A549 (cell line): ENCODE measurements around the gene GPR153. TPM values are rescaled to one million over a fixed set of nuclear protein-coding genes. Genes with fewer than 3 reads are reported as not detected.

Source experiments
- ATAC-seq, 2 experiments: fragments of 200-7000 bp in 1 of 2; fragments of >200 bp in 1 of 2; cut with Nextera tagmentation in 1 of 2; cut with Tn5 transposase in 1 of 2; 3 replicates each; pipeline versions ENCODE4 v1.8.0 to v1.9.1; 2018 to 2020; ENCODE audit warnings: mild to moderate bottlenecking in 1 of 2, moderate library complexity in 1 of 2
- CTCF ChIA-PET: fragments of 300-600 bp; sonication (Branson Sonifier 250); formaldehyde crosslinking; extraction: SDS; loops from one replicate; lab custom pipeline; 2021; ENCODE audit warnings: antibody characterized with exemption, inconsistent platforms; lab: Yijun Ruan, JAX
- POLR2A ChIA-PET: fragments of 350-600 bp; formaldehyde crosslinking; extraction: SDS; loops from one replicate; lab custom pipeline; 2021; ENCODE audit warnings: antibody characterized with exemption, inconsistent platforms; lab: Yijun Ruan, JAX
- DNase-seq, 2 experiments: peaks; one replicate each; pipeline versions ENCODE4 v3.0.0 to v3.0.0-alpha.2; 2011 to 2016; ENCODE audit warnings: low read depth in 1 of 2, low spot score in 1 of 2
- FAIRE-seq: peaks from 2 replicates; lab custom pipeline; 2011; peaks lifted over from hg19 to GRCh38; lab: Jason Lieb, UNC
- H3K27ac ChIP-seq, 2 experiments: fragments of >200 bp; sonication (Bioruptor Twin); formaldehyde crosslinking; 3 replicates each; pipeline ENCODE4 v1.5.1; 2016 to 2017
- H3K4me1 ChIP-seq: fragments of >200 bp; sonication (Bioruptor Twin); formaldehyde crosslinking; 3 replicates; pipeline ENCODE4 v1.6.1; 2016
- H3K4me2 ChIP-seq: fragments of >200 bp; sonication (Bioruptor Twin); formaldehyde crosslinking; 3 replicates; pipeline ENCODE4 v1.6.1; 2016
- H3K4me3 ChIP-seq: fragments of >200 bp; sonication (Bioruptor Twin); formaldehyde crosslinking; 3 replicates; pipeline ENCODE4 v1.5.1; 2016
- H3K9me3 ChIP-seq: fragments of >200 bp; sonication (Bioruptor Twin); formaldehyde crosslinking; 3 replicates; pipeline ENCODE4 v1.6.1; 2016
- CBX2 ChIP-seq: fragments of 200-600 bp; sonication (generic); IDR thresholded peaks from 2 replicates; pipeline ENCODE4 v1.6.1; 2016; ENCODE audit warnings: low read depth, mild to moderate bottlenecking, borderline replicate concordance
- CBX8 ChIP-seq: fragments of 200-600 bp; sonication (generic); IDR thresholded peaks from 2 replicates; pipeline ENCODE4 v1.6.1; 2016
- CHD4 ChIP-seq: fragments of 200-600 bp; sonication (generic); IDR thresholded peaks from 2 replicates; pipeline ENCODE4 v1.6.1; 2016; ENCODE audit warnings: antibody characterized with exemption, mild to moderate bottlenecking, borderline replicate concordance
- ESRRA ChIP-seq: fragments of 150-350 bp; IDR thresholded peaks from 2 replicates; pipeline ENCODE4 v1.6.1; 2014; ENCODE audit warnings: mild to moderate bottlenecking, low read length, borderline replicate concordance
- FOSL2 ChIP-seq, 2 experiments: fragments of 450-650 bp in 1 of 2; fragments of >200 bp in 1 of 2; sonication (Bioruptor Twin) in 1 of 2; formaldehyde crosslinking; IDR thresholded peaks; 2 replicates each; pipeline versions ENCODE4 v1.5.0 to v1.6.1; 2016 to 2020; ENCODE audit warnings: mild to moderate bottlenecking in 1 of 2, moderate library complexity in 1 of 2
- JUNB ChIP-seq: fragments of >200 bp; sonication (Bioruptor Twin); formaldehyde crosslinking; IDR thresholded peaks from 2 replicates; pipeline ENCODE4 v1.6.1; 2016
- KDM5A ChIP-seq: fragments of 200-600 bp; sonication (generic); IDR thresholded peaks from 2 replicates; pipeline ENCODE4 v1.6.1; 2016; ENCODE audit warnings: antibody characterized with exemption, mild to moderate bottlenecking
- NFE2L2 ChIP-seq: fragments of 150-350 bp; conservative IDR thresholded peaks from 2 replicates; pipeline ENCODE4 v1.6.1; 2014; ENCODE audit warnings: low read length
- NPAS2 ChIP-seq: fragments of 250-450 bp; sonication (Bioruptor Pico); IDR thresholded peaks from 2 replicates; pipeline ENCODE4 v1.8.0; 2022; ENCODE audit warnings: mild to moderate bottlenecking, moderate library complexity, borderline replicate concordance
- NR3C1 ChIP-seq: fragments of >200 bp; sonication (Bioruptor Twin); formaldehyde crosslinking; IDR thresholded peaks from 3 replicates; pipeline ENCODE4 v1.6.1; 2017
- POLR2AphosphoS2 ChIP-seq: conservative IDR thresholded peaks from 2 replicates; pipeline ENCODE4 v1.6.1; 2012; ENCODE audit warnings: low read length, improper control_type of control experiment, inconsistent platforms
- RAD21 ChIP-seq, 2 experiments: fragments of >200 bp in 1 of 2; sonication (Bioruptor Twin) in 1 of 2; formaldehyde crosslinking in 1 of 2; IDR thresholded peaks in 1 of 2; conservative IDR thresholded peaks in 1 of 2; 2 replicates in 1 of 2; 3 replicates in 1 of 2; pipeline ENCODE4 v1.6.1; 2012 to 2018; ENCODE audit warnings: inconsistent platforms in 1 of 2
- SREBF2 ChIP-seq: fragments of 450-650 bp; IDR thresholded peaks from 2 replicates; pipeline ENCODE4 v1.6.1; 2014; ENCODE audit warnings: mild to moderate bottlenecking, moderate library complexity
- ZFP36 ChIP-seq: fragments of 450-650 bp; IDR thresholded peaks from 2 replicates; pipeline ENCODE4 v1.6.1; 2014; ENCODE audit warnings: borderline replicate concordance; ENCODE audit not compliant: partially characterized antibody
- ZSCAN20 ChIP-seq: fragments of 250-450 bp; sonication (Bioruptor Pico); IDR thresholded peaks from 2 replicates; pipeline ENCODE4 v1.8.0; 2022; ENCODE audit warnings: mild to moderate bottlenecking, moderate library complexity
- WGBS: methylation state at CpG from one replicate; pipeline ENCODE4 v1.1.6; 2017; ENCODE audit errors: missing lambda C conversion rate; 5-methylcytosine and 5-hydroxymethylcytosine counted together
- polyA plus RNA-seq, 4 experiments: library from polyadenylated mRNA; depleted of rRNA in 3 of 4; stranded (reverse); fragments of >200 nt; fragmentation: RNase III in 1 of 4; extraction: RNeasy Plus Mini Kit Qiagen cat#74134 plus additional on column Dnase treatment in 1 of 4; gene quantifications; 2 replicates in 3 of 4; 3 replicates in 1 of 4; pipeline ENCODE4 v1.2.3, GENCODE V29; 2011 to 2017
- TF ChIP-seq, protein P1 (sequence below): fragments of 450-650 bp; IDR thresholded peaks from 2 replicates; pipeline ENCODE4 v1.6.1; 2014; ENCODE audit warnings: antibody characterized with exemption
- TF ChIP-seq, protein P2 (sequence below): IDR thresholded peaks from 2 replicates; pipeline ENCODE4 v1.6.1; 2012; ENCODE audit warnings: low read depth, borderline replicate concordance
- TF ChIP-seq, protein P3 (sequence below): fragments of 200-600 bp; sonication (generic); IDR thresholded peaks from 2 replicates; pipeline ENCODE4 v1.6.1; 2016; ENCODE audit warnings: antibody characterized with exemption, mild to moderate bottlenecking, moderate library complexity
- TF ChIP-seq, protein P4 (sequence below): fragments of 150-350 bp; IDR thresholded peaks from 2 replicates; pipeline ENCODE4 v1.6.1; 2014; ENCODE audit warnings: low read depth, mild to moderate bottlenecking, low read length
- TF ChIP-seq, protein P5 (sequence below): fragments of >200 bp; sonication (Bioruptor Twin); formaldehyde crosslinking; IDR thresholded peaks from 3 replicates; pipeline ENCODE4 v1.5.1; 2016

The GPR153 gene
- polyA plus RNA-seq, 2 of the 4 experiments (the other 2 are of a cell fraction) = 0.56 to 1.4 TPM

DNA sequence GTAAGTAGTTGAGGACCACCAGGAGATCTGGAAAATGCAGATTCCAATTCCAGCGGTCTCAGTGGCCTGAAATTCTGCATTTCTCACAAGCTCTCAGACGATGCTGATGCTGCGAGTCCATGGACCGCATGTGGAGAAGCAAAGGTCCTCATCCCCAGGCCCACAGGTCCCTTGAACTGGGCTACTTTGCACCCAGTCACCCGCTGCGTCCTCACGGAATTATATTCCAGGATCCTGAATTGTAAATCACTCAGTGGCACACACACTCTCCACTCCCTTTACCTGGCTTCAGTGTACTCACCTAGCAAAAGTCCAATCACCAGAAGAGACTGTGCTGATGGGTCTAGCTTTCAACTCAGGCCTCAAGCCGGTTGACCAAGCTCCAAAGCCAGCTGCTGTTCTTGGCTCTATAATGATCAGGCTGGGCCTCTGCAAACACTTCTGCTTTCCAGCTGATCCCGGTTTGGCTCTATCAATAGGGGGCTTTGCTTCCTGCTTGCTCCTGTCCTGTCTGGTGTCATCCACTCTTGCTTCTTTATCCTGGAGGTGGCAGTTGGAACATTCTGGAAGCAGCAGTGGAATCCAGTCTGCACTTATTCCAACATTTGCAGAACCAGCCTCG lies 60.6 kb downstream of the GPR153 start:
- peak overlapping the region; percentile 97 for H3K4me2 ChIP-seq
- H3K9me3 ChIP-seq = no peaks in the 10 kb centered on the region
- POLR2A ChIA-PET = no interaction called here
- FAIRE-seq = no peak
- CTCF ChIA-PET = interaction anchor here (0.7 to 3.2 kb wide), 4 partner anchors 11 to 144 kb away, joined by 3 to 9 read pairs (median 4); no protein-coding TSS in a partner anchor
- H3K27ac ChIP-seq = peak overlapping the region; percentile 98 to 99
- ATAC-seq = no peak
- peaks cover 27% of the 10 kb centered on the region for H3K4me1 ChIP-seq
- WGBS = 94% methylated on average over 10 of the region's 10 CpGs
- DNase-seq = no peak
- TF ChIP-seq, protein P1, sequence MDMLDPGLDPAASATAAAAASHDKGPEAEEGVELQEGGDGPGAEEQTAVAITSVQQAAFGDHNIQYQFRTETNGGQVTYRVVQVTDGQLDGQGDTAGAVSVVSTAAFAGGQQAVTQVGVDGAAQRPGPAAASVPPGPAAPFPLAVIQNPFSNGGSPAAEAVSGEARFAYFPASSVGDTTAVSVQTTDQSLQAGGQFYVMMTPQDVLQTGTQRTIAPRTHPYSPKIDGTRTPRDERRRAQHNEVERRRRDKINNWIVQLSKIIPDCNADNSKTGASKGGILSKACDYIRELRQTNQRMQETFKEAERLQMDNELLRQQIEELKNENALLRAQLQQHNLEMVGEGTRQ = no peak
- TF ChIP-seq, protein P2, sequence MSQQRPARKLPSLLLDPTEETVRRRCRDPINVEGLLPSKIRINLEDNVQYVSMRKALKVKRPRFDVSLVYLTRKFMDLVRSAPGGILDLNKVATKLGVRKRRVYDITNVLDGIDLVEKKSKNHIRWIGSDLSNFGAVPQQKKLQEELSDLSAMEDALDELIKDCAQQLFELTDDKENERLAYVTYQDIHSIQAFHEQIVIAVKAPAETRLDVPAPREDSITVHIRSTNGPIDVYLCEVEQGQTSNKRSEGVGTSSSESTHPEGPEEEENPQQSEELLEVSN = no peak
- TF ChIP-seq CHD4 = no peak
- no peak for TF ChIP-seq NPAS2 (CRISPR knock-in tag)
- no peak for TF ChIP-seq FOSL2 (IDR thresholded peaks at IDR 0.05)
- no peak for TF ChIP-seq FOSL2 (CRISPR knock-in tag; IDR thresholded peaks at IDR 0.05)
- TF ChIP-seq POLR2AphosphoS2 = no peak
- TF ChIP-seq, protein P3, sequence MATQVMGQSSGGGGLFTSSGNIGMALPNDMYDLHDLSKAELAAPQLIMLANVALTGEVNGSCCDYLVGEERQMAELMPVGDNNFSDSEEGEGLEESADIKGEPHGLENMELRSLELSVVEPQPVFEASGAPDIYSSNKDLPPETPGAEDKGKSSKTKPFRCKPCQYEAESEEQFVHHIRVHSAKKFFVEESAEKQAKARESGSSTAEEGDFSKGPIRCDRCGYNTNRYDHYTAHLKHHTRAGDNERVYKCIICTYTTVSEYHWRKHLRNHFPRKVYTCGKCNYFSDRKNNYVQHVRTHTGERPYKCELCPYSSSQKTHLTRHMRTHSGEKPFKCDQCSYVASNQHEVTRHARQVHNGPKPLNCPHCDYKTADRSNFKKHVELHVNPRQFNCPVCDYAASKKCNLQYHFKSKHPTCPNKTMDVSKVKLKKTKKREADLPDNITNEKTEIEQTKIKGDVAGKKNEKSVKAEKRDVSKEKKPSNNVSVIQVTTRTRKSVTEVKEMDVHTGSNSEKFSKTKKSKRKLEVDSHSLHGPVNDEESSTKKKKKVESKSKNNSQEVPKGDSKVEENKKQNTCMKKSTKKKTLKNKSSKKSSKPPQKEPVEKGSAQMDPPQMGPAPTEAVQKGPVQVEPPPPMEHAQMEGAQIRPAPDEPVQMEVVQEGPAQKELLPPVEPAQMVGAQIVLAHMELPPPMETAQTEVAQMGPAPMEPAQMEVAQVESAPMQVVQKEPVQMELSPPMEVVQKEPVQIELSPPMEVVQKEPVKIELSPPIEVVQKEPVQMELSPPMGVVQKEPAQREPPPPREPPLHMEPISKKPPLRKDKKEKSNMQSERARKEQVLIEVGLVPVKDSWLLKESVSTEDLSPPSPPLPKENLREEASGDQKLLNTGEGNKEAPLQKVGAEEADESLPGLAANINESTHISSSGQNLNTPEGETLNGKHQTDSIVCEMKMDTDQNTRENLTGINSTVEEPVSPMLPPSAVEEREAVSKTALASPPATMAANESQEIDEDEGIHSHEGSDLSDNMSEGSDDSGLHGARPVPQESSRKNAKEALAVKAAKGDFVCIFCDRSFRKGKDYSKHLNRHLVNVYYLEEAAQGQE = no peak
- TF ChIP-seq NR3C1 = no peak
- no peak for TF ChIP-seq CBX2
- no peak for TF ChIP-seq JUNB
- no peak for TF ChIP-seq KDM5A
- TF ChIP-seq ZSCAN20 = no peak
- TF ChIP-seq ZFP36 = no peak
- TF ChIP-seq SREBF2 = no peak
- no peak for TF ChIP-seq NFE2L2
- TF ChIP-seq, protein P4, sequence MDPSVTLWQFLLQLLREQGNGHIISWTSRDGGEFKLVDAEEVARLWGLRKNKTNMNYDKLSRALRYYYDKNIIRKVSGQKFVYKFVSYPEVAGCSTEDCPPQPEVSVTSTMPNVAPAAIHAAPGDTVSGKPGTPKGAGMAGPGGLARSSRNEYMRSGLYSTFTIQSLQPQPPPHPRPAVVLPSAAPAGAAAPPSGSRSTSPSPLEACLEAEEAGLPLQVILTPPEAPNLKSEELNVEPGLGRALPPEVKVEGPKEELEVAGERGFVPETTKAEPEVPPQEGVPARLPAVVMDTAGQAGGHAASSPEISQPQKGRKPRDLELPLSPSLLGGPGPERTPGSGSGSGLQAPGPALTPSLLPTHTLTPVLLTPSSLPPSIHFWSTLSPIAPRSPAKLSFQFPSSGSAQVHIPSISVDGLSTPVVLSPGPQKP = no peak
- TF ChIP-seq RAD21 (conservative IDR thresholded peaks at IDR 0.05 in 1 of 2, IDR thresholded peaks at IDR 0.05 in 1 of 2) = no peak
- TF ChIP-seq, protein P5, sequence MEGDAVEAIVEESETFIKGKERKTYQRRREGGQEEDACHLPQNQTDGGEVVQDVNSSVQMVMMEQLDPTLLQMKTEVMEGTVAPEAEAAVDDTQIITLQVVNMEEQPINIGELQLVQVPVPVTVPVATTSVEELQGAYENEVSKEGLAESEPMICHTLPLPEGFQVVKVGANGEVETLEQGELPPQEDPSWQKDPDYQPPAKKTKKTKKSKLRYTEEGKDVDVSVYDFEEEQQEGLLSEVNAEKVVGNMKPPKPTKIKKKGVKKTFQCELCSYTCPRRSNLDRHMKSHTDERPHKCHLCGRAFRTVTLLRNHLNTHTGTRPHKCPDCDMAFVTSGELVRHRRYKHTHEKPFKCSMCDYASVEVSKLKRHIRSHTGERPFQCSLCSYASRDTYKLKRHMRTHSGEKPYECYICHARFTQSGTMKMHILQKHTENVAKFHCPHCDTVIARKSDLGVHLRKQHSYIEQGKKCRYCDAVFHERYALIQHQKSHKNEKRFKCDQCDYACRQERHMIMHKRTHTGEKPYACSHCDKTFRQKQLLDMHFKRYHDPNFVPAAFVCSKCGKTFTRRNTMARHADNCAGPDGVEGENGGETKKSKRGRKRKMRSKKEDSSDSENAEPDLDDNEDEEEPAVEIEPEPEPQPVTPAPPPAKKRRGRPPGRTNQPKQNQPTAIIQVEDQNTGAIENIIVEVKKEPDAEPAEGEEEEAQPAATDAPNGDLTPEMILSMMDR = no peak
- no peak for TF ChIP-seq ESRRA
- no peak for TF ChIP-seq CBX8
- peak overlapping the region; percentile 96 for H3K4me3 ChIP-seq
